ENCODE measurements around the gene CLRN1.
"Not testable (repeated sequence)": the region's sequence is repeated elsewhere in the genome, so short reads cannot be mapped to it uniquely, and the experiment has no call there.

The CLRN1 gene

GRCh38 chr3:150972366-150973071 is at the start of gene CLRN1:
Gene CLRN1, minus strand, starts transcription at chr3:150972727. Its CDS starts 19 bp downstream, at chr3:150972708.
- no peak for DNase-seq

GRCh38 chr3:151016478-151016795 is 43.9 kb upstream of the CLRN1 start:
- no peak for DNase-seq

- no peak for DNase-seq
Observed at GRCh38 chr3:151015767-151016477, 43.4 kb upstream of the CLRN1 start.

GRCh38 chr3:151015181-151015580 is 42.7 kb upstream of the CLRN1 start:
- DNase-seq, result no peak

GRCh38 chr3:151014501-151015018 is 42.0 kb upstream of the CLRN1 start:
- no peak for DNase-seq

- no peak for DNase-seq
Observed at GRCh38 chr3:151012753-151013152, 40.2 kb upstream of the CLRN1 start.

GRCh38 chr3:151011427-151011826 is 38.9 kb upstream of the CLRN1 start:
- no peak for DNase-seq

GRCh38 chr3:151009981-151010380 is 37.5 kb upstream of the CLRN1 start:
- DNase-seq, result no peak

GRCh38 chr3:151009430-151009829 is 36.9 kb upstream of the CLRN1 start:
- no peak for DNase-seq

GRCh38 chr3:151008699-151009098 is 36.2 kb upstream of the CLRN1 start:
- no peak for DNase-seq

- DNase-seq, result no peak
Observed at GRCh38 chr3:151003768-151004134, 31.2 kb upstream of the CLRN1 start.

- no peak for DNase-seq
Observed at GRCh38 chr3:151003029-151003767, 30.7 kb upstream of the CLRN1 start.

GRCh38 chr3:151002003-151002981 is 29.8 kb upstream of the CLRN1 start:
- DNase-seq, result no peak

GRCh38 chr3:150998996-150999395 is 26.5 kb upstream of the CLRN1 start:
- DNase-seq, result no peak

GRCh38 chr3:150996731-150997130 is 24.2 kb upstream of the CLRN1 start:
- DNase-seq, result no peak

GRCh38 chr3:150995510-150995909 is 23.0 kb upstream of the CLRN1 start:
- no peak for DNase-seq

GRCh38 chr3:150989208-150989607 is 16.7 kb upstream of the CLRN1 start:
- DNase-seq, result no peak

- DNase-seq, result not testable (repeated sequence)
Observed at GRCh38 chr3:150988395-150988794, 15.9 kb upstream of the CLRN1 start.

- no peak for DNase-seq
Observed at GRCh38 chr3:150985711-150986110, 13.2 kb upstream of the CLRN1 start.

GRCh38 chr3:150984066-150984465 is 11.5 kb upstream of the CLRN1 start:
- DNase-seq, result no peak

- DNase-seq, result no peak
Observed at GRCh38 chr3:150978566-150979148, 6.1 kb upstream of the CLRN1 start.

GRCh38 chr3:150975992-150976368 is 3.5 kb upstream of the CLRN1 start:
- no peak for DNase-seq

Data from CD4-positive, alpha-beta T cell treated with Interferon gamma for 1 hour (primary cell).